Ishikawa (cell line): ENCODE results near the gene RSF1.

Source experiments
- EP300 ChIP-seq: IDR thresholded peaks from 2 replicates; pipeline ENCODE4 v1.6.1; 2012; ENCODE audit warnings: borderline replicate concordance
- FOXM1 ChIP-seq: IDR thresholded peaks from 2 replicates; pipeline ENCODE4 v1.6.1; 2012; ENCODE audit warnings: low read depth, borderline replicate concordance
- RAD21 ChIP-seq: IDR thresholded peaks from 2 replicates; pipeline ENCODE4 v1.6.1; 2012; ENCODE audit warnings: low read depth
- TAF1 ChIP-seq: IDR thresholded peaks from 2 replicates; pipeline ENCODE4 v1.6.1; 2012; ENCODE audit warnings: low read depth, mild to moderate bottlenecking
- TEAD4 ChIP-seq: IDR thresholded peaks from 2 replicates; pipeline ENCODE4 v1.6.1; 2012
- YY1 ChIP-seq: IDR thresholded peaks from 2 replicates; pipeline ENCODE4 v1.6.1; 2012; ENCODE audit warnings: low read depth
- TF ChIP-seq, protein P1 (sequence below): IDR thresholded peaks from 2 replicates; pipeline ENCODE4 v1.6.1; 2012; ENCODE audit warnings: low read depth, mild to moderate bottlenecking
- TF ChIP-seq, protein P2 (sequence below): IDR thresholded peaks from 2 replicates; pipeline ENCODE4 v1.6.1; 2012

DNA sequence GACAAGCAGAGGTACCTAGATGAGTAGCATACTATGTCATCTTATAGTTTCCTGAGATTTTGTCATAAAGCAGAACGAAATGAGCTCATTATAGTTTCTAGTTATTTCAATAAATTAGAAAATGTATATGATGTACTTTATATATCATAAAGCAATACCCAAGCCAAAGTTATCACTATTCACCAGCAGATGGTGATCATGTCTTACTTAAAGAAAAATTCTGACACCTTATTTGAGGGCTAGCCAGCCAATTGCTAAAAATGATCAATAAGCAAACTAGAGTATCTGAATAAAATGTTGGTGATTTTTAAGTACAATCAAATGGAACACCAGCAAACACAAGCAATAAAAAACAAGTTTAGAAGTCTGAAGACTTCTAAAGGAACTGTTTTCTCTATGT, 44.1 kb downstream of the RSF1 start:
- peak; percentile 51 for TF ChIP-seq RAD21
- no peak for TF ChIP-seq YY1
- TF ChIP-seq, protein P1, sequence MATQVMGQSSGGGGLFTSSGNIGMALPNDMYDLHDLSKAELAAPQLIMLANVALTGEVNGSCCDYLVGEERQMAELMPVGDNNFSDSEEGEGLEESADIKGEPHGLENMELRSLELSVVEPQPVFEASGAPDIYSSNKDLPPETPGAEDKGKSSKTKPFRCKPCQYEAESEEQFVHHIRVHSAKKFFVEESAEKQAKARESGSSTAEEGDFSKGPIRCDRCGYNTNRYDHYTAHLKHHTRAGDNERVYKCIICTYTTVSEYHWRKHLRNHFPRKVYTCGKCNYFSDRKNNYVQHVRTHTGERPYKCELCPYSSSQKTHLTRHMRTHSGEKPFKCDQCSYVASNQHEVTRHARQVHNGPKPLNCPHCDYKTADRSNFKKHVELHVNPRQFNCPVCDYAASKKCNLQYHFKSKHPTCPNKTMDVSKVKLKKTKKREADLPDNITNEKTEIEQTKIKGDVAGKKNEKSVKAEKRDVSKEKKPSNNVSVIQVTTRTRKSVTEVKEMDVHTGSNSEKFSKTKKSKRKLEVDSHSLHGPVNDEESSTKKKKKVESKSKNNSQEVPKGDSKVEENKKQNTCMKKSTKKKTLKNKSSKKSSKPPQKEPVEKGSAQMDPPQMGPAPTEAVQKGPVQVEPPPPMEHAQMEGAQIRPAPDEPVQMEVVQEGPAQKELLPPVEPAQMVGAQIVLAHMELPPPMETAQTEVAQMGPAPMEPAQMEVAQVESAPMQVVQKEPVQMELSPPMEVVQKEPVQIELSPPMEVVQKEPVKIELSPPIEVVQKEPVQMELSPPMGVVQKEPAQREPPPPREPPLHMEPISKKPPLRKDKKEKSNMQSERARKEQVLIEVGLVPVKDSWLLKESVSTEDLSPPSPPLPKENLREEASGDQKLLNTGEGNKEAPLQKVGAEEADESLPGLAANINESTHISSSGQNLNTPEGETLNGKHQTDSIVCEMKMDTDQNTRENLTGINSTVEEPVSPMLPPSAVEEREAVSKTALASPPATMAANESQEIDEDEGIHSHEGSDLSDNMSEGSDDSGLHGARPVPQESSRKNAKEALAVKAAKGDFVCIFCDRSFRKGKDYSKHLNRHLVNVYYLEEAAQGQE: no peak
- no peak for TF ChIP-seq EP300
- TF ChIP-seq, protein P2, sequence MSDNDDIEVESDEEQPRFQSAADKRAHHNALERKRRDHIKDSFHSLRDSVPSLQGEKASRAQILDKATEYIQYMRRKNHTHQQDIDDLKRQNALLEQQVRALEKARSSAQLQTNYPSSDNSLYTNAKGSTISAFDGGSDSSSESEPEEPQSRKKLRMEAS: no peak
- no peak for TF ChIP-seq FOXM1
- TF ChIP-seq TEAD4: no peak
- no peak for TF ChIP-seq TAF1
